Neutrophil (primary cell): Measurements from ENCODE around the gene GOLGA8O.
"Not testable (repeated sequence)": the region's sequence is repeated elsewhere in the genome, so short reads cannot be mapped to it uniquely, and the experiment has no call there.

ENCODE experiments used
- H3K27ac ChIP-seq: fragments of 200-600 bp; sonication (generic); 2 replicates; pipeline ENCODE4 v1.5.1; 2016; ENCODE audit warnings: mild to moderate bottlenecking, moderate library complexity
- H3K27me3 ChIP-seq: fragments of 200-600 bp; sonication (generic); 2 replicates; pipeline ENCODE4 v1.6.0; 2016; ENCODE audit warnings: mild to moderate bottlenecking
- H3K36me3 ChIP-seq: fragments of 200-600 bp; sonication (generic); 2 replicates; pipeline ENCODE4 v1.5.1; 2017
- H3K4me1 ChIP-seq, 2 experiments: fragments of 200-600 bp in 1 of 2; sonication (generic) in 1 of 2; 1 replicate in 1 of 2; 2 replicates in 1 of 2; pipeline versions ENCODE4 v1.5.1 to v1.6.1; 2013 to 2016; ENCODE audit warnings: low read depth in 1 of 2, low read length in 1 of 2, mild to moderate bottlenecking in 1 of 2, moderate library complexity in 1 of 2; ENCODE audit not compliant: control insufficient read depth in 1 of 2, insufficient read depth in 1 of 2
- H3K4me3 ChIP-seq, 2 experiments: fragments of 200-600 bp in 1 of 2; sonication (generic) in 1 of 2; 1 replicate in 1 of 2; 2 replicates in 1 of 2; pipeline ENCODE4 v1.5.1; 2013 to 2016; ENCODE audit warnings: low read depth in 1 of 2, low read length in 1 of 2, mild to moderate bottlenecking in 1 of 2, moderate library complexity in 1 of 2
- H3K9me3 ChIP-seq: fragments of 200-600 bp; sonication (generic); 2 replicates; pipeline ENCODE4 v1.5.1; 2016

GOLGA8O gene

DNA sequence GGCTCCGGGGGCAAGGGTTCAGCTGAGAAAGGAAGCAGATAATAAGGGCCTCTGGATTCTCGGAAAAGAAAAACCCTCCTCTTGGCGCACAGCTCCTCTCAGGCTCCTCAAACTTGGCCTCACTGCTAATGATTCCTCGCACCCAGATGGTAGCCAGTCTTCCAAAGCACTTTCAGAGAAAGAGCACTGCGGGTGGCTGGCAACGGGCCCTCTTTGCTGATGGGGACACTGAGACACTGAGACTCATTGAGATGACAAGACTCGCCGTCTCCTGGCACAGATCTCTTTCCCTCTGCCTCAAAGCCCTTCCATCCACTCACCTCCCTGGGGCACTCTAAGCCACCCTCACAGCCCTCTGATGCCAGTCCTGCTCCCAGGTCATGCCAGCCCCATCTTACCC, 58.9 kb downstream of the GOLGA8O start:
- not testable (repeated sequence) for H3K36me3 ChIP-seq, H3K27ac ChIP-seq, H3K4me3 ChIP-seq, H3K4me1 ChIP-seq, H3K9me3 ChIP-seq, H3K27me3 ChIP-seq
